ENCODE results near the gene HRK.

GRCh38 chr12:116891019-116891418, 9.8 kb upstream of the HRK start:
- no peak for TF ChIP-seq CTCF (IDR thresholded peaks at IDR 0.05)
- TF ChIP-seq REST (IDR thresholded peaks at IDR 0.05; ENCODE audit: insufficient read depth in 1 of 2, low read depth in 2 of 2, low read length in 1 of 2): no peak
